GM19043 (cell line): ENCODE data around the gene TMSB10.

Experiments
- ATAC-seq: cut with Tn5 transposase; IDR thresholded peaks from one replicate; pipeline ENCODE4 v1.9.1; 2021; ENCODE audit warnings: low read depth; ENCODE audit not compliant: unreplicated experiment

Gene TMSB10

GRCh38 chr2:84879584-84880394, 25.7 kb upstream of the TMSB10 start:
- ATAC-seq = peak; percentile 67

- no peak for ATAC-seq
Measured at GRCh38 chr2:84880395-84880644, 25.1 kb upstream of the TMSB10 start.

- no peak for ATAC-seq
Measured at GRCh38 chr2:84880645-84881521, 24.6 kb upstream of the TMSB10 start, which contains the start of gene TRABD2A. Gene TRABD2A (minus strand): TSS chr2:84881084. CDS start chr2:84881039, 45 bp downstream.

GRCh38 chr2:84881581-84882413, 23.7 kb upstream of the TMSB10 start:
- ATAC-seq = peak; percentile 56

GRCh38 chr2:84882414-84882738, 23.1 kb upstream of the TMSB10 start:
- no peak for ATAC-seq

GRCh38 chr2:84882775-84883550, 22.5 kb upstream of the TMSB10 start:
- ATAC-seq = no peak

GRCh38 chr2:84884449-84884848, 21.0 kb upstream of the TMSB10 start:
- ATAC-seq = no peak

GRCh38 chr2:84885111-84885510, 20.3 kb upstream of the TMSB10 start:
- ATAC-seq = no peak

- ATAC-seq = no peak
Measured at GRCh38 chr2:84886791-84887190, 18.7 kb upstream of the TMSB10 start.

- ATAC-seq = peak; percentile 98
Measured at GRCh38 chr2:84888401-84889276, 16.8 kb upstream of the TMSB10 start.

- no peak for ATAC-seq
Measured at GRCh38 chr2:84889332-84889731, 16.1 kb upstream of the TMSB10 start.

GRCh38 chr2:84891355-84892010, 14.0 kb upstream of the TMSB10 start:
- ATAC-seq = no peak

GRCh38 chr2:84894131-84894586, 11.3 kb upstream of the TMSB10 start:
- no peak for ATAC-seq

- no peak for ATAC-seq
Measured at GRCh38 chr2:84894758-84895520, 10.5 kb upstream of the TMSB10 start.

GRCh38 chr2:84896567-84896966, 8.9 kb upstream of the TMSB10 start:
- ATAC-seq = no peak

- ATAC-seq = no peak
Measured at GRCh38 chr2:84897773-84898172, 7.7 kb upstream of the TMSB10 start.

GRCh38 chr2:84899304-84900204, 5.9 kb upstream of the TMSB10 start:
- ATAC-seq = no peak
